Measurements from ENCODE around the gene UNC93A. TPM values are rescaled to one million over a fixed set of nuclear protein-coding genes. Genes with fewer than 3 reads are reported as not detected.
"Not testable (repeated sequence)": the region's sequence is repeated elsewhere in the genome, so short reads cannot be mapped to it uniquely, and the experiment has no call there.

The UNC93A gene
- total RNA-seq (2021) (not detected in 2 replicates), Bru-seq, nascent RNA (not detected), BruChase-seq, experiment 1, labeled RNA remaining after a 2-hour chase (percentile 4 among the genes with signal in this experiment), BruChase-seq, experiment 2, labeled RNA remaining after a 6-hour chase (not detected)
- long read RNA-seq = 0 reads

- no peak for DNase-seq (ENCODE audit: low spot score)
- Histone ChIP-seq H3K27ac (ENCODE audit: low read depth, low read length, poor library complexity, severe bottlenecking) (no peak within 1 kb of the TSS), H3K27me3 (replicated peaks; ENCODE audit: insufficient read depth, low read depth, low read length, poor library complexity) (peaks cover 7% of the 10 kb centered on the region), H3K4me3 (ENCODE audit: low read depth, low read length, poor library complexity, severe bottlenecking) (no peak within 1 kb of the TSS), H3K36me3 (ENCODE audit: insufficient read depth, low read length, poor library complexity, severe bottlenecking) (no peaks in the 10 kb centered on the region), H3K4me1 (ENCODE audit: insufficient read depth, low read length, poor library complexity, severe bottlenecking) (no peaks in the 10 kb centered on the region), H3K9me3 (ENCODE audit: low read depth, low read length, poor library complexity, severe bottlenecking) (no peaks in the 10 kb centered on the region)
- TF ChIP-seq EZH2 (IDR thresholded peaks at IDR 0.05; ENCODE audit: borderline replicate concordance, low read depth, low read length, poor library complexity, severe bottlenecking) (no peak), CTCF (conservative IDR thresholded peaks at IDR 0.05; ENCODE audit: low read depth, low read length) (no peak)
- ChIA-PET POLR2A (ENCODE audit: low non-redundant PET) (no interaction called here), CTCF (no interaction called here)
- BruUV-seq (replicated peaks) = no TSS peak
- intact Hi-C loops (cut with micrococcal nuclease; ENCODE audit: unreplicated experiment) = loop anchor here (10.0 kb wide), 1 partner anchor 516 kb away; no protein-coding TSS in a partner anchor
Measured at GRCh38 chr6:167290786-167291622, at the start of gene UNC93A. Gene UNC93A (plus strand): TSS chr6:167291315. CDS start chr6:167291490, 175 bp downstream.

GRCh38 chr6:167241321-167242134, 49.6 kb upstream of the UNC93A start:
- POLR2A ChIA-PET (ENCODE audit: low non-redundant PET); CTCF ChIA-PET; H3K4me3 ChIP-seq (ENCODE audit: low read depth, low read length, poor library complexity, severe bottlenecking); DNase-seq (ENCODE audit: low spot score); H3K4me1 ChIP-seq (ENCODE audit: insufficient read depth, low read length, poor library complexity, severe bottlenecking); BruUV-seq (replicated peaks); H3K36me3 ChIP-seq (ENCODE audit: insufficient read depth, low read length, poor library complexity, severe bottlenecking); H3K27ac ChIP-seq (ENCODE audit: low read depth, low read length, poor library complexity, severe bottlenecking); H3K27me3 ChIP-seq (replicated peaks; ENCODE audit: insufficient read depth, low read depth, low read length, poor library complexity); intact Hi-C loops (cut with micrococcal nuclease; ENCODE audit: unreplicated experiment); H3K9me3 ChIP-seq (ENCODE audit: low read depth, low read length, poor library complexity, severe bottlenecking): not testable (repeated sequence)

- intact Hi-C loops (cut with micrococcal nuclease; ENCODE audit: unreplicated experiment); H3K4me3 ChIP-seq (ENCODE audit: low read depth, low read length, poor library complexity, severe bottlenecking); H3K36me3 ChIP-seq (ENCODE audit: insufficient read depth, low read length, poor library complexity, severe bottlenecking); POLR2A ChIA-PET (ENCODE audit: low non-redundant PET); CTCF ChIA-PET; H3K4me1 ChIP-seq (ENCODE audit: insufficient read depth, low read length, poor library complexity, severe bottlenecking); H3K27me3 ChIP-seq (replicated peaks; ENCODE audit: insufficient read depth, low read depth, low read length, poor library complexity); DNase-seq (ENCODE audit: low spot score); BruUV-seq (replicated peaks); H3K9me3 ChIP-seq (ENCODE audit: low read depth, low read length, poor library complexity, severe bottlenecking); H3K27ac ChIP-seq (ENCODE audit: low read depth, low read length, poor library complexity, severe bottlenecking): not testable (repeated sequence)
Measured at GRCh38 chr6:167242135-167242506, 49.0 kb upstream of the UNC93A start.

DNA sequence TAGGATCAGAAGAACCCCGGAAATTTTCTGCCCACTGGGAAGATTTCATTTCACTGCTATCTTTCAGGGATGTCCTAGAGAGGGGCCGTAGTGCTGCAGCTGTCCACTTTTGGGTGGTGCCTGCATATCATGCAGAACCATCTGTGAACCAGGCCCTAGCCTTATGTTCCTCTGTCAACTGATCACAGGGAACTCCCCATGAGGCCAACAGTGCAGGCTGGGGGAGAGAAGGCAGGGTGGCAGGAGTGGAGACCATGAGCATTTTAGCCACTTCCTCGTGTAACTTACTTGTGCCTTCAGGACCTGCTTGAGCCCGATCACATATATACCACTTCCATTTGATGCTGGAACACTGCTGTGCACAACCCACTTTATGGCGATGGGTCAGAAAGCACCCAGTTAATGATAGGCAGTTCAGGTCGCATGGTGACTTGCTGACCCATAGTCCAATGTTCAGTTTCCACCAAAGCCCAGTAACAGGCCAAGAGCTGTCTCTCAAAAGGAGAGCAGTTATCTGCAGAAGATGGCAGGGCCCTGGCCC, 48.5 kb upstream of the UNC93A start:
- CTCF ChIA-PET; intact Hi-C loops (cut with micrococcal nuclease; ENCODE audit: unreplicated experiment); H3K36me3 ChIP-seq (ENCODE audit: insufficient read depth, low read length, poor library complexity, severe bottlenecking); BruUV-seq (replicated peaks); H3K4me3 ChIP-seq (ENCODE audit: low read depth, low read length, poor library complexity, severe bottlenecking); H3K27me3 ChIP-seq (replicated peaks; ENCODE audit: insufficient read depth, low read depth, low read length, poor library complexity); H3K27ac ChIP-seq (ENCODE audit: low read depth, low read length, poor library complexity, severe bottlenecking); H3K4me1 ChIP-seq (ENCODE audit: insufficient read depth, low read length, poor library complexity, severe bottlenecking); POLR2A ChIA-PET (ENCODE audit: low non-redundant PET); H3K9me3 ChIP-seq (ENCODE audit: low read depth, low read length, poor library complexity, severe bottlenecking); DNase-seq (ENCODE audit: low spot score): not testable (repeated sequence)

All from A673 (cell line).